Prostate gland (tissue), 2 donors: ENCODE measurements around the gene SUPT7L. TPM values are rescaled to one million over a fixed set of nuclear protein-coding genes. Genes with fewer than 3 reads are reported as not detected.

ENCODE experiments used
- DNase-seq: peaks from one replicate; pipeline ENCODE4 v3.0.0-alpha.2; 2019; ENCODE audit warnings: low spot score
- H3K27ac ChIP-seq, 2 donors: fragments of 200-600 bp; sonication (generic); 2 replicates each; pipeline ENCODE4 v1.5.1; 2017 to 2019
- H3K27me3 ChIP-seq: fragments of 200-600 bp; sonication (generic); replicated peaks from 2 replicates; pipeline ENCODE4 v1.5.1; 2019; ENCODE audit not compliant: insufficient read depth
- H3K36me3 ChIP-seq, 2 donors: fragments of 200-600 bp; sonication (generic); 1 replicate in 1 of 2; 2 replicates in 1 of 2; pipeline versions ENCODE4 v1.5.1 to v1.8.1; 2017 to 2019
- H3K4me1 ChIP-seq: fragments of 200-600 bp; sonication (generic); replicated peaks from 2 replicates; pipeline ENCODE4 v1.5.1; 2019
- H3K4me3 ChIP-seq, 2 donors: fragments of 200-600 bp; sonication (generic); 2 replicates each; pipeline ENCODE4 v1.5.1; 2017 to 2019
- H3K9me3 ChIP-seq: fragments of 200-600 bp; sonication (generic); 2 replicates; pipeline ENCODE4 v1.5.1; 2017
- CTCF ChIP-seq, 4 experiments: fragments of 200-600 bp in 2 of 4; fragments of 450-650 bp in 2 of 4; sonication (generic) in 2 of 4; IDR thresholded peaks; 1 replicate in 3 of 4; 2 replicates in 1 of 4; pipeline ENCODE4 v1.5.1; 2016 to 2019; ENCODE audit warnings: antibody characterized with exemption in 4 of 4, mild to moderate bottlenecking in 2 of 4, moderate library complexity in 2 of 4
- POLR2A ChIP-seq: fragments of 450-650 bp; IDR thresholded peaks from one replicate; pipeline ENCODE4 v1.6.1; 2016; ENCODE audit warnings: antibody characterized with exemption, mild to moderate bottlenecking
- POLR2AphosphoS5 ChIP-seq: sonication (generic); formaldehyde crosslinking; IDR thresholded peaks from one replicate; pipeline ENCODE4 v1.6.1; 2017; ENCODE audit warnings: antibody characterized with exemption
- WGBS: methylation state at CpG from one replicate; pipeline ENCODE4 v1.1.5; 2018; 5-methylcytosine and 5-hydroxymethylcytosine counted together
- intact Hi-C: fragments of 100-400 bp; cut with DNase I; formaldehyde crosslinking; loops from one replicate; pipeline ENCODE4 v1.14.2; 2022
- total RNA-seq, 2 donors: library from RNA; depleted of rRNA; stranded (reverse); fragments of >200 nt; gene quantifications; one replicate each; pipeline ENCODE4 v1.1.0, GENCODE V29; 2016

Gene SUPT7L
- total RNA-seq, 2 donors from 2014 or later, result 18.6 to 34.2 TPM

- H3K36me3 ChIP-seq, result no peaks in the 10 kb centered on the region
- intact Hi-C loops, result loop anchor here (2.0 kb wide), 1 partner anchor 749 kb away; no protein-coding TSS in a partner anchor
- no peak overlapping the region for H3K4me3 ChIP-seq
- H3K27me3 ChIP-seq, result no peaks in the 10 kb centered on the region
- H3K4me1 ChIP-seq, result peaks cover 14% of the 10 kb centered on the region
- H3K27ac ChIP-seq, result peak overlapping the region; percentile 85 to 89
- peak; percentile 78 for TF ChIP-seq POLR2AphosphoS5
- TF ChIP-seq CTCF (IDR thresholded peaks at IDR 0.05), result peak; percentile 88 to 97 (median 93)
- TF ChIP-seq POLR2A, result no peak
- DNase-seq, result peak; percentile 88
- no peaks in the 10 kb centered on the region for H3K9me3 ChIP-seq
- 25% methylated on average over 9 of the region's 9 CpGs for WGBS
Measured at GRCh38 chr2:27703638-27704341, 40.4 kb upstream of the SUPT7L start.

GRCh38 chr2:27702302-27702701 is 38.9 kb upstream of the SUPT7L start:
- no peak for TF ChIP-seq POLR2A
- TF ChIP-seq CTCF (IDR thresholded peaks at IDR 0.05), result no peak
- Histone ChIP-seq H3K27ac (no peak overlapping the region), H3K4me1 (peaks cover 13% of the 10 kb centered on the region), H3K36me3 (no peaks in the 10 kb centered on the region), H3K9me3 (no peaks in the 10 kb centered on the region), H3K27me3 (no peaks in the 10 kb centered on the region), H3K4me3 (no peak overlapping the region)
- 79% methylated on average over 1 of the region's 1 CpG for WGBS
- DNase-seq, result no peak
- intact Hi-C loops, result loop anchor here (2.0 kb wide), 1 partner anchor 750 kb away; no protein-coding TSS in a partner anchor

GRCh38 chr2:27701676-27702075 is 38.3 kb upstream of the SUPT7L start:
- Histone ChIP-seq H3K4me3 (no peak overlapping the region), H3K27ac (no peak overlapping the region), H3K4me1 (peaks cover 7% of the 10 kb centered on the region), H3K36me3 (no peaks in the 10 kb centered on the region), H3K9me3 (no peaks in the 10 kb centered on the region), H3K27me3 (no peaks in the 10 kb centered on the region)
- no peak for DNase-seq
- TF ChIP-seq POLR2A, result no peak
- no peak for TF ChIP-seq CTCF (IDR thresholded peaks at IDR 0.05)
- TF ChIP-seq POLR2AphosphoS5, result no peak
- 48% methylated on average over 5 of the region's 5 CpGs for WGBS
- intact Hi-C loops, result loop anchor here (2.0 kb wide), 1 partner anchor 751 kb away; no protein-coding TSS in a partner anchor

GRCh38 chr2:27697660-27698059 is 34.2 kb upstream of the SUPT7L start:
- WGBS, result 77% methylated on average over 1 of the region's 1 CpG
- H3K4me3 ChIP-seq, result no peak overlapping the region
- no peak for DNase-seq
- peaks cover 0 to 6% of the 10 kb centered on the region in 2 donors for H3K36me3 ChIP-seq
- no peak for TF ChIP-seq CTCF (IDR thresholded peaks at IDR 0.05)
- no peak for TF ChIP-seq POLR2AphosphoS5
- TF ChIP-seq POLR2A, result no peak
- no peaks in the 10 kb centered on the region for H3K27me3 ChIP-seq
- H3K27ac ChIP-seq, result no peak overlapping the region
- intact Hi-C loops, result no loop called here
- H3K9me3 ChIP-seq, result no peaks in the 10 kb centered on the region
- no peaks in the 10 kb centered on the region for H3K4me1 ChIP-seq

GRCh38 chr2:27690052-27690451 is 26.6 kb upstream of the SUPT7L start:
- no peak overlapping the region for H3K27ac ChIP-seq
- H3K4me3 ChIP-seq, result no peak overlapping the region
- TF ChIP-seq POLR2A (no peak), CTCF (IDR thresholded peaks at IDR 0.05) (no peak), POLR2AphosphoS5 (no peak)
- no peaks in the 10 kb centered on the region for H3K9me3 ChIP-seq
- H3K27me3 ChIP-seq, result no peaks in the 10 kb centered on the region
- H3K4me1 ChIP-seq, result no peaks in the 10 kb centered on the region
- H3K36me3 ChIP-seq, result no peaks in the 10 kb centered on the region
- DNase-seq, result no peak
- intact Hi-C loops, result no loop called here
